Right atrium auricular region (tissue), 2 donors: ENCODE results near the gene ASXL3. TPM values are rescaled to one million over a fixed set of nuclear protein-coding genes. Genes with fewer than 3 reads are reported as not detected.

Source experiments
- DNase-seq: peaks from one replicate; pipeline ENCODE4 v3.0.0-alpha.2; 2019; ENCODE audit warnings: low spot score
- H3K27ac ChIP-seq, 2 donors: fragments of 200-600 bp; sonication (generic); 1 replicate in 1 of 2; 2 replicates in 1 of 2; pipeline ENCODE4 v1.5.1; 2016 to 2019
- H3K27me3 ChIP-seq, 2 donors: fragments of 200-600 bp; sonication (generic); one replicate each; pipeline versions ENCODE4 v1.5.1 to v1.6.0; 2017 to 2019
- H3K36me3 ChIP-seq: fragments of 200-600 bp; sonication (generic); one replicate; pipeline ENCODE4 v1.5.1; 2016
- H3K4me1 ChIP-seq, 2 donors: fragments of 200-600 bp; sonication (generic); one replicate each; pipeline versions ENCODE4 v1.5.1 to v1.6.0; 2017 to 2019
- H3K4me3 ChIP-seq, 2 donors: fragments of 200-600 bp; sonication (generic); 1 replicate in 1 of 2; 2 replicates in 1 of 2; pipeline ENCODE4 v1.5.1; 2017 to 2019; ENCODE audit warnings: mild to moderate bottlenecking in 1 of 2, moderate library complexity in 1 of 2
- H3K9me3 ChIP-seq, 2 donors: fragments of 200-600 bp; sonication (generic); one replicate each; pipeline ENCODE4 v1.5.1; 2019
- CTCF ChIP-seq, 2 donors: fragments of 200-600 bp; sonication (generic); IDR thresholded peaks; one replicate each; pipeline ENCODE4 v1.5.1; 2019; ENCODE audit warnings: antibody characterized with exemption in 2 of 2
- total RNA-seq, 2 donors: library from RNA; depleted of rRNA; stranded (reverse); fragments of >200 nt; gene quantifications; one replicate each; pipeline ENCODE4 v1.1.0, GENCODE V29; 2016

Gene ASXL3
- total RNA-seq, 2 donors from 2014 or later: 2.6 to 4.8 TPM

- no peak for DNase-seq
- H3K36me3 ChIP-seq: no peaks in the 10 kb centered on the region
- peaks cover 0 to 13% of the 10 kb centered on the region in 2 donors for H3K4me1 ChIP-seq
- no peaks in the 10 kb centered on the region for H3K9me3 ChIP-seq
- no peak overlapping the region for H3K27ac ChIP-seq
- H3K4me3 ChIP-seq: no peak overlapping the region
- TF ChIP-seq CTCF (IDR thresholded peaks at IDR 0.05): no peak
- H3K27me3 ChIP-seq: no peaks in the 10 kb centered on the region
Observed at GRCh38 chr18:33660696-33661310, 82.8 kb downstream of the ASXL3 start.

- H3K4me1 ChIP-seq: no peaks in the 10 kb centered on the region
- no peaks in the 10 kb centered on the region for H3K9me3 ChIP-seq
- no peak overlapping the region for H3K4me3 ChIP-seq
- no peaks in the 10 kb centered on the region for H3K27me3 ChIP-seq
- no peak for DNase-seq
- H3K36me3 ChIP-seq: no peaks in the 10 kb centered on the region
- no peak for TF ChIP-seq CTCF (IDR thresholded peaks at IDR 0.05)
- no peak overlapping the region for H3K27ac ChIP-seq
Observed at GRCh38 chr18:33664241-33664874, 86.3 kb downstream of the ASXL3 start.

GRCh38 chr18:33665187-33665586, 87.2 kb downstream of the ASXL3 start:
- no peaks in the 10 kb centered on the region for H3K36me3 ChIP-seq
- H3K4me3 ChIP-seq: no peak overlapping the region
- H3K27me3 ChIP-seq: no peaks in the 10 kb centered on the region
- no peak overlapping the region for H3K27ac ChIP-seq
- DNase-seq: no peak
- no peaks in the 10 kb centered on the region for H3K4me1 ChIP-seq
- no peak for TF ChIP-seq CTCF (IDR thresholded peaks at IDR 0.05)
- no peaks in the 10 kb centered on the region for H3K9me3 ChIP-seq

GRCh38 chr18:33665641-33666040, 87.6 kb downstream of the ASXL3 start:
- Histone ChIP-seq H3K27me3 (no peaks in the 10 kb centered on the region), H3K36me3 (no peaks in the 10 kb centered on the region), H3K9me3 (no peaks in the 10 kb centered on the region), H3K27ac (no peak overlapping the region), H3K4me3 (no peak overlapping the region), H3K4me1 (no peaks in the 10 kb centered on the region)
- no peak for TF ChIP-seq CTCF (IDR thresholded peaks at IDR 0.05)
- no peak for DNase-seq

- no peaks in the 10 kb centered on the region for H3K27me3 ChIP-seq
- H3K9me3 ChIP-seq: no peaks in the 10 kb centered on the region
- H3K36me3 ChIP-seq: no peaks in the 10 kb centered on the region
- no peak overlapping the region for H3K4me3 ChIP-seq
- no peak for DNase-seq
- no peak overlapping the region for H3K27ac ChIP-seq
- TF ChIP-seq CTCF (IDR thresholded peaks at IDR 0.05): no peak
- no peaks in the 10 kb centered on the region for H3K4me1 ChIP-seq
Observed at GRCh38 chr18:33666915-33667314, 88.9 kb downstream of the ASXL3 start.

- no peaks in the 10 kb centered on the region for H3K27me3 ChIP-seq
- H3K4me3 ChIP-seq: no peak overlapping the region
- no peak for TF ChIP-seq CTCF (IDR thresholded peaks at IDR 0.05)
- no peaks in the 10 kb centered on the region for H3K36me3 ChIP-seq
- no peak overlapping the region for H3K27ac ChIP-seq
- no peak for DNase-seq
- H3K4me1 ChIP-seq: no peaks in the 10 kb centered on the region
- no peaks in the 10 kb centered on the region for H3K9me3 ChIP-seq
Observed at GRCh38 chr18:33669589-33669988, 91.6 kb downstream of the ASXL3 start.
